ENCODE measurements around the gene HOGA1. TPM values are rescaled to one million over a fixed set of nuclear protein-coding genes. Genes with fewer than 3 reads are reported as not detected.

The HOGA1 gene
- total and polyA plus RNA-seq, 4 donors: 21.7 to 31.4 (median 22.8) TPM

DNA sequence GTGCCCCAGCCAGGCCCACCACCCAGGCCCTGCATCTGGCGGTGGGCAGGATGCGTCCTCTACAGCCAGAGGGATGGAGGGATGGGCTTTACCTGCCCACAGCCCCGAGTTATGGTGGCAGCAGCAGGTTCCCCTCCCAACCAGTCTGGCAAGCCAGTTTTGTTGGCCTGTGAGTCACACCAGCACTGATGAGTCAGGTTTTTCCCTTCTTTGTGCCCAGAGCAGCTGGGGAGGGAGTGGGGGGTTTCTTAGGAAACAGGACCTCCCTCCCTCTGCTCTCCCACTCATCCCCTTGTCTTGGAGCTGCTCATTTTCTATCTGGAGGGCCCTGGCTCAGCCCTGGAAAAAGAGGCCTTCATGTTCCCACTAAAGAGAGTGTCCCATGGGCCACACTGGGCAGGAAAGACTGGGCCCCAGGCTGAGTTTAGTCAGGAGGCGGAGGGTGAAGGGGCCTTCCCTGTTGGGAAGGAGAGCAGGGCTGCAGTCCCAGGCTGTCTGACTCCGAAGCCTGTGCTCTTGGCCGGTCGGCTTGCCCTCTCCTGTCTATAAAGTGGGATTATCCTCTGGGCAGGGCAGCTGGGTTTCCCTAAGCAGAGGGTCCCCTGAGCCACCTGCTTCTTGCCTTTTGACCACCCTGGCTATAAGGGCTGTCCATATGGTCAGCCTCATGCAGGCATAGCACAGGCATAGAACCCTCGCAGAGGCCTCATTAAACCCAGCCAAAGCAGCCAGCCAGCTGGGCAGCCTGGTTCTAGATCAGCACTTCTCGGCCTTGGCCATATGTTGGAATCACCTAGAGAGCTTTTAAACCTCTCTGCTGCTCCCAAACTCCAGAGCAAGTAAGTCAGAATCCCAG lies 41.8 kb upstream of the HOGA1 start (continued):
- TF ChIP-seq, protein P1, sequence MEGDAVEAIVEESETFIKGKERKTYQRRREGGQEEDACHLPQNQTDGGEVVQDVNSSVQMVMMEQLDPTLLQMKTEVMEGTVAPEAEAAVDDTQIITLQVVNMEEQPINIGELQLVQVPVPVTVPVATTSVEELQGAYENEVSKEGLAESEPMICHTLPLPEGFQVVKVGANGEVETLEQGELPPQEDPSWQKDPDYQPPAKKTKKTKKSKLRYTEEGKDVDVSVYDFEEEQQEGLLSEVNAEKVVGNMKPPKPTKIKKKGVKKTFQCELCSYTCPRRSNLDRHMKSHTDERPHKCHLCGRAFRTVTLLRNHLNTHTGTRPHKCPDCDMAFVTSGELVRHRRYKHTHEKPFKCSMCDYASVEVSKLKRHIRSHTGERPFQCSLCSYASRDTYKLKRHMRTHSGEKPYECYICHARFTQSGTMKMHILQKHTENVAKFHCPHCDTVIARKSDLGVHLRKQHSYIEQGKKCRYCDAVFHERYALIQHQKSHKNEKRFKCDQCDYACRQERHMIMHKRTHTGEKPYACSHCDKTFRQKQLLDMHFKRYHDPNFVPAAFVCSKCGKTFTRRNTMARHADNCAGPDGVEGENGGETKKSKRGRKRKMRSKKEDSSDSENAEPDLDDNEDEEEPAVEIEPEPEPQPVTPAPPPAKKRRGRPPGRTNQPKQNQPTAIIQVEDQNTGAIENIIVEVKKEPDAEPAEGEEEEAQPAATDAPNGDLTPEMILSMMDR (IDR thresholded peaks at IDR 0.05; ENCODE audit: low read depth, low read length, missing input control): no peak
- TF ChIP-seq JUND (IDR thresholded peaks at IDR 0.05) (no peak), TAF1 (conservative IDR thresholded peaks at IDR 0.05) (no peak)
- TF ChIP-seq, protein P2, sequence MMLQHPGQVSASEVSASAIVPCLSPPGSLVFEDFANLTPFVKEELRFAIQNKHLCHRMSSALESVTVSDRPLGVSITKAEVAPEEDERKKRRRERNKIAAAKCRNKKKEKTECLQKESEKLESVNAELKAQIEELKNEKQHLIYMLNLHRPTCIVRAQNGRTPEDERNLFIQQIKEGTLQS (IDR thresholded peaks at IDR 0.05): no peak

DNA sequence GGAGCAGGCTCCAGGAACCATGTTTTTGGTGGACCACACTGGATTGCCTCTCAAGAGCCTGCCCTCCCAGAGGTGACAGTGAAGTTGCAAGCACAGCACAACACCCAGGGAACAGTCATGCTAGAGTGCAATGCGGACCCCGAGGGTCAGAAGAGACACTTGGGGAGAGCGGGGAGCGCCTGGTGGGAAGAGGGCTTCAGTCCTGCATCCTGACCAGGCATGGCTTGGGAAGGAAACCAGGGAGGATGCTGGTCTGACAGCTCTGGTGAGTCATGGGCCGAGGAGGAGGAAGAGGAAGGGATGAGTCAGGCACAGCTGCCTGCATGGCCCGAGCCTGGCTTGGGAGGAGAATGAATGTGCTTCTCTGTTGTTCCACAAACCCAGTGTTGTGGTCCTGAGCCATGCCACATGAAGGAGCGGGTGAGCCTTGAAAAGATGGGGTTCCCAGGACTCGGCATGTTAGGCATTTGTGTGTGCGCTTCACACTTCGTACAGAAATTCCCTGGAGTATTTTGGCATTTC lies 41.1 kb upstream of the HOGA1 start:
- peak overlapping the region; percentile 44 to 69 for H3K27ac ChIP-seq (ENCODE audit: low read depth in 1 of 2, low read length in 2 of 2)
- H3K9me3 ChIP-seq (ENCODE audit: control insufficient read depth in 4 of 4, low read length in 3 of 4): no peaks in the 10 kb centered on the region
- H3K27me3 ChIP-seq (ENCODE audit: control insufficient read depth in 4 of 4, insufficient read depth in 4 of 4, low read length in 3 of 4): no peaks in the 10 kb centered on the region
- peaks cover 0 to 2% (median 0%) of the 10 kb centered on the region in 4 donors for H3K36me3 ChIP-seq (ENCODE audit: control insufficient read depth in 4 of 4, insufficient read depth in 3 of 4, low read depth in 1 of 4, low read length in 3 of 4)
- no peak overlapping the region for H3K9ac ChIP-seq (ENCODE audit: low read depth in 1 of 2, low read length in 2 of 2)
- no peak overlapping the region for H3K4me3 ChIP-seq (ENCODE audit: low read depth in 1 of 3, low read length in 3 of 3)
- peaks cover 0 to 2% (median 0%) of the 10 kb centered on the region in 4 donors for H3K4me1 ChIP-seq (ENCODE audit: control insufficient read depth in 4 of 4, insufficient read depth in 4 of 4, low read length in 3 of 4)
- no peak for DNase-seq (ENCODE audit: low spot score)
- peak; percentile 90 to 96 for TF ChIP-seq JUND (IDR thresholded peaks at IDR 0.05)
- TF ChIP-seq RAD21 (IDR thresholded peaks at IDR 0.05): no peak
- TF ChIP-seq FOXA2 (IDR thresholded peaks at IDR 0.05): no peak
- TF ChIP-seq, protein P3, sequence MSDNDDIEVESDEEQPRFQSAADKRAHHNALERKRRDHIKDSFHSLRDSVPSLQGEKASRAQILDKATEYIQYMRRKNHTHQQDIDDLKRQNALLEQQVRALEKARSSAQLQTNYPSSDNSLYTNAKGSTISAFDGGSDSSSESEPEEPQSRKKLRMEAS (IDR thresholded peaks at IDR 0.05): no peak
- 67% methylated on average over 10 of the region's 10 CpGs for WGBS

DNA sequence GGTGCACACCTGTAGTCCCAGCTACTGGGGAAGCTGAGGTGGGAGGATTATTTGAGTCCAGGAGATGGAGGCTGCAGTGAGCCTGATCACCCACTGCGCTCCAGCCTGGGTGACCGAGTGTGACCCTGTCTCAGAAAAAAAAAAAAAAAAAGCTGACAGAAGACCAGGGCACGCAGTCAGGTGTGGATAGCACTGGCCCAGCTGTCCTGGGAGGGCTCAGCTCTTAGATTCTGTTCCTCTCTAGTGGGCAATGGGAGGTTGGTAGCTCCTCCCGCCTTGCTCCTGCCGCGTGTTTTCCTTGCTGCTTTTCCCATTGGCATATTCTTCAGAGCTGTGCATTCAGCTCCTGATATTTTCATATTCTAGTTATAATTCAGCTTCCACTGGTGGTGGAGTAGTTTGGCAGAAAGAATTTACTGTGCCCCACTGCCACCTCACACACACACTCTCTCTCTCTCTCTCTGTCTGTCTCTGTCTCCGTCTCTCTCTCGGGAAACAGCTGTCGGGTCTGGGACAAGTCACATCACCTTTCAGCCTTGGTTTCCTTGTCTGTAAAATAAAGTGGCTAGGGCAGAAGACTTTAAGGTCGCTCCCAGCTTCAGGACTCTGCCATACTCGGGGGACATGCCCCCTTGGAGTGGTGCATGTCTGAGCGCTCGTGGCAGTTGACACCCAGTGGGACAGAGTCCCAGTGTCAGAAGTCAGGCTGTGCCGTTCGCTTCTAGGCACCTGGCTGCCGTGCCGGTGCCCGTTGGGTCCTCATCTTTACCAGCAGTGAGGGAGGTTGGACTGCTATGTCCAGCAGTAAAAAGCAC lies 37.5 kb upstream of the HOGA1 start:
- WGBS: 88% methylated on average over 18 of the region's 18 CpGs
- no peak for DNase-seq (ENCODE audit: low spot score)
- Histone ChIP-seq H3K36me3 (ENCODE audit: control insufficient read depth in 4 of 4, insufficient read depth in 3 of 4, low read depth in 1 of 4, low read length in 3 of 4) (peaks cover 0 to 2% (median 0%) of the 10 kb centered on the region in 4 donors), H3K27me3 (ENCODE audit: control insufficient read depth in 4 of 4, insufficient read depth in 4 of 4, low read length in 3 of 4) (no peaks in the 10 kb centered on the region), H3K9me3 (ENCODE audit: control insufficient read depth in 4 of 4, low read length in 3 of 4) (no peaks in the 10 kb centered on the region), H3K4me1 (ENCODE audit: control insufficient read depth in 4 of 4, insufficient read depth in 4 of 4, low read length in 3 of 4) (peaks cover 0 to 2% (median 0%) of the 10 kb centered on the region in 4 donors), H3K27ac (ENCODE audit: low read depth in 1 of 2, low read length in 2 of 2) (no peak overlapping the region), H3K9ac (ENCODE audit: low read depth in 1 of 2, low read length in 2 of 2) (no peak overlapping the region), H3K4me3 (ENCODE audit: low read depth in 1 of 3, low read length in 3 of 3) (no peak overlapping the region)
- TF ChIP-seq, protein P1 (IDR thresholded peaks at IDR 0.05; ENCODE audit: low read depth, low read length, missing input control): no peak
- no peak for TF ChIP-seq HNF4A (conservative IDR thresholded peaks at IDR 0.05)
- TF ChIP-seq, protein P2 (IDR thresholded peaks at IDR 0.05): no peak

Measured in liver (tissue), 9 donors.